Right cardiac atrium (tissue), 5 donors: ENCODE data around the gene ZFYVE28. TPM values are rescaled to one million over a fixed set of nuclear protein-coding genes. Genes with fewer than 3 reads are reported as not detected.

Source experiments
- ATAC-seq, 2 donors: fragments of 200-7000 bp; cut with Tn5 transposase; one replicate each; pipeline versions ENCODE4 v1.8.0 to v1.9.1; 2020; ENCODE audit warnings: moderate library complexity in 2 of 2, mild to moderate bottlenecking in 1 of 2
- DNase-seq, 3 donors: peaks; one replicate each; pipeline ENCODE4 v3.0.0-alpha.2; 2020
- H3K27ac ChIP-seq: one replicate; pipeline ENCODE4 v1.5.1; 2013; ENCODE audit warnings: mild to moderate bottlenecking, low read length, control low read depth, moderate library complexity
- H3K27me3 ChIP-seq: one replicate; pipeline ENCODE4 v1.6.1; 2013; ENCODE audit not compliant: control insufficient read depth, insufficient read depth
- H3K4me1 ChIP-seq: one replicate; pipeline ENCODE4 v1.6.1; 2013; ENCODE audit warnings: low read length; ENCODE audit not compliant: control insufficient read depth, insufficient read depth
- H3K4me3 ChIP-seq: one replicate; pipeline ENCODE4 v1.5.1; 2013; ENCODE audit warnings: low read length, control low read depth
- H3K9me3 ChIP-seq: one replicate; pipeline ENCODE4 v1.6.1; 2013; ENCODE audit warnings: low read length; ENCODE audit not compliant: control insufficient read depth
- WGBS: extraction: QIAGEN DNeasy Blood & Tissue Kit; methylation state at CpG from one replicate; pipeline ENCODE4 v1.1.7; 2013; 5-methylcytosine and 5-hydroxymethylcytosine counted together
- intact Hi-C, 4 donors: fragments of 100-400 bp; cut with DNase I; formaldehyde crosslinking; loops; one replicate each; pipeline versions ENCODE4 v1.11.0 to v1.14.0; 2022 to 2023
- polyA plus RNA-seq: library from polyadenylated mRNA; stranded (reverse); fragments of 200-250 nt; gene quantifications from one replicate; pipeline ENCODE4 v1.2.3, GENCODE V29; 2013
- total RNA-seq, 4 donors: library from RNA; stranded (reverse); fragmentation: NEBNext Ultra II Directional; extraction: Animal tissue kit (Norgen Biotek cat#: 25700); gene quantifications; one replicate each; pipeline ENCODE4 v1.2.1, GENCODE V29; 2021
- donor health status: healthy with polysubstance abuse.
- donor health status: DM: no; HTN: yes; CAD: no.
- donor health status: DM: no; HTN: no; CAD: no.
- donor health status: DM: no; HTN: yes; CAD: no; lungs with severe emphysema.
- donor health status: DM: yes; HTN: yes; CAD: no.

The ZFYVE28 gene
- total and polyA plus RNA-seq, 5 donors = 3.5 to 5.9 (median 5.1) TPM

- ATAC-seq (no peak), DNase-seq (no peak)
- Histone ChIP-seq H3K27me3 (no peaks in the 10 kb centered on the region), H3K4me1 (no peaks in the 10 kb centered on the region), H3K9me3 (no peaks in the 10 kb centered on the region), H3K27ac (no peak overlapping the region), H3K4me3 (no peak overlapping the region)
- WGBS = 81% methylated on average over 15 of the region's 15 CpGs
- intact Hi-C loops = no loop called here
These were observed 56.0 kb downstream of the ZFYVE28 start for GRCh38 chr4:2362266-2363055.

- intact Hi-C loops = no loop called here
- 85% methylated on average over 23 of the region's 23 CpGs for WGBS
These were observed 56.8 kb downstream of the ZFYVE28 start for GRCh38 chr4:2361366-2362265.

GRCh38 chr4:2360396-2360730, 58.1 kb downstream of the ZFYVE28 start:
- no peak overlapping the region for H3K4me3 ChIP-seq
- no peak for DNase-seq
- intact Hi-C loops = no loop called here
- no peak overlapping the region for H3K27ac ChIP-seq
- no peaks in the 10 kb centered on the region for H3K9me3 ChIP-seq
- no peaks in the 10 kb centered on the region for H3K4me1 ChIP-seq
- ATAC-seq = no peak
- no peaks in the 10 kb centered on the region for H3K27me3 ChIP-seq
- 79% methylated on average over 6 of the region's 6 CpGs for WGBS

More at GRCh38 chr4:2361366-2362265, 56.8 kb downstream of the ZFYVE28 start:
- H3K4me3 ChIP-seq = no peak overlapping the region
- ATAC-seq (no peak), DNase-seq (no peak)
- no peaks in the 10 kb centered on the region for H3K27me3 ChIP-seq
- H3K27ac ChIP-seq = no peak overlapping the region
- H3K4me1 ChIP-seq = no peaks in the 10 kb centered on the region
- no peaks in the 10 kb centered on the region for H3K9me3 ChIP-seq

GRCh38 chr4:2359591-2360395, 58.7 kb downstream of the ZFYVE28 start:
- H3K27ac ChIP-seq = no peak overlapping the region
- DNase-seq = no peak
- no peaks in the 10 kb centered on the region for H3K9me3 ChIP-seq
- H3K4me1 ChIP-seq = no peaks in the 10 kb centered on the region
- 92% methylated on average over 24 of the region's 24 CpGs for WGBS
- H3K4me3 ChIP-seq = no peak overlapping the region
- no peaks in the 10 kb centered on the region for H3K27me3 ChIP-seq
- intact Hi-C loops = no loop called here
- ATAC-seq = no peak

GRCh38 chr4:2357821-2358745, 60.4 kb downstream of the ZFYVE28 start:
- Histone ChIP-seq H3K4me3 (no peak overlapping the region), H3K27me3 (no peaks in the 10 kb centered on the region), H3K9me3 (no peaks in the 10 kb centered on the region), H3K27ac (no peak overlapping the region), H3K4me1 (no peaks in the 10 kb centered on the region)
- 85% methylated on average over 21 of the region's 21 CpGs for WGBS
- DNase-seq (no peak), ATAC-seq (no peak)
- intact Hi-C loops = no loop called here

- no peaks in the 10 kb centered on the region for H3K4me1 ChIP-seq
- no peak overlapping the region for H3K27ac ChIP-seq
- no peak for ATAC-seq
- no peaks in the 10 kb centered on the region for H3K9me3 ChIP-seq
- no peaks in the 10 kb centered on the region for H3K27me3 ChIP-seq
- 78% methylated on average over 25 of the region's 25 CpGs for WGBS
- peak in 1 of 3 donors; percentile 41 for DNase-seq
- intact Hi-C loops = no loop called here
- H3K4me3 ChIP-seq = no peak overlapping the region
These were observed 62.0 kb downstream of the ZFYVE28 start for GRCh38 chr4:2356123-2357069.

- no peak for ATAC-seq
- H3K4me3 ChIP-seq = no peak overlapping the region
- H3K4me1 ChIP-seq = no peaks in the 10 kb centered on the region
- H3K9me3 ChIP-seq = no peaks in the 10 kb centered on the region
- no peaks in the 10 kb centered on the region for H3K27me3 ChIP-seq
- intact Hi-C loops = no loop called here
- H3K27ac ChIP-seq = no peak overlapping the region
- DNase-seq = peak in 2 of 3 donors; percentile 33 to 60
- WGBS = 86% methylated on average over 9 of the region's 9 CpGs
These were observed 63.7 kb downstream of the ZFYVE28 start for GRCh38 chr4:2354760-2355159.

GRCh38 chr4:2354118-2354517, 64.3 kb downstream of the ZFYVE28 start:
- Histone ChIP-seq H3K27ac (no peak overlapping the region), H3K4me3 (no peak overlapping the region), H3K4me1 (no peaks in the 10 kb centered on the region), H3K27me3 (no peaks in the 10 kb centered on the region), H3K9me3 (no peaks in the 10 kb centered on the region)
- 55% methylated on average over 6 of the region's 6 CpGs for WGBS
- DNase-seq = peak in 1 of 3 donors; percentile 56
- intact Hi-C loops = no loop called here
- peak; percentile 34 to 47 for ATAC-seq

- intact Hi-C loops = no loop called here
- H3K27ac ChIP-seq = peak overlapping the region; percentile 9
These were observed 65.0 kb downstream of the ZFYVE28 start for GRCh38 chr4:2353222-2354107.

More at GRCh38 chr4:2353222-2354107, 65.0 kb downstream of the ZFYVE28 start:
- H3K9me3 ChIP-seq = no peaks in the 10 kb centered on the region
- ATAC-seq (peak; percentile 67 to 80), DNase-seq (peak in 2 of 3 donors; percentile 66 to 68)
- WGBS = 51% methylated on average over 30 of the region's 30 CpGs
- H3K4me3 ChIP-seq = no peak overlapping the region
- no peaks in the 10 kb centered on the region for H3K27me3 ChIP-seq
- H3K4me1 ChIP-seq = no peaks in the 10 kb centered on the region
